ENCODE results near the gene KDM4B. TPM values are rescaled to one million over a fixed set of nuclear protein-coding genes. Genes with fewer than 3 reads are reported as not detected.
"Not testable (repeated sequence)": the region's sequence is repeated elsewhere in the genome, so short reads cannot be mapped to it uniquely, and the experiment has no call there.

KDM4B gene
- total RNA-seq, 1 donor from 2014 or later: 22.4 TPM

DNA sequence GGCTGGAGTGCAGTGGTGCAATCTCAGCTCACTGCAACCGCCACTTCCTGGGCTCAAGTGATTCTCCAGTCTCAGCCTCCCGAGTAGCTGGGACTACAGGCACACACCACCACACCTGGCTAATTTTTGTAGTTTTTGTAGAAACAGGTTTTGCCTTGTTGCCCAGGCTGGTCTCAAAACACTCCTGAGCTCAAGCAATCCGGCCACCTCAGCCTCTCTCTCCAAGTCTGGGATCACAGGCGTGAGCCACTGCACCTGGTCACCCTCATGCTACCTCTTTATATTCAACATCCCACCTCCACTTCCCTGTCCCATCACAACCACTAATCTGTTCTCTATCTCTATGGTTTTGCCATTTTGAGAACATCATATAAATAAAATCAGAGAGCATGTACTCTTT, 216.0 kb downstream of the KDM4B start:
- no peak for ATAC-seq

DNA sequence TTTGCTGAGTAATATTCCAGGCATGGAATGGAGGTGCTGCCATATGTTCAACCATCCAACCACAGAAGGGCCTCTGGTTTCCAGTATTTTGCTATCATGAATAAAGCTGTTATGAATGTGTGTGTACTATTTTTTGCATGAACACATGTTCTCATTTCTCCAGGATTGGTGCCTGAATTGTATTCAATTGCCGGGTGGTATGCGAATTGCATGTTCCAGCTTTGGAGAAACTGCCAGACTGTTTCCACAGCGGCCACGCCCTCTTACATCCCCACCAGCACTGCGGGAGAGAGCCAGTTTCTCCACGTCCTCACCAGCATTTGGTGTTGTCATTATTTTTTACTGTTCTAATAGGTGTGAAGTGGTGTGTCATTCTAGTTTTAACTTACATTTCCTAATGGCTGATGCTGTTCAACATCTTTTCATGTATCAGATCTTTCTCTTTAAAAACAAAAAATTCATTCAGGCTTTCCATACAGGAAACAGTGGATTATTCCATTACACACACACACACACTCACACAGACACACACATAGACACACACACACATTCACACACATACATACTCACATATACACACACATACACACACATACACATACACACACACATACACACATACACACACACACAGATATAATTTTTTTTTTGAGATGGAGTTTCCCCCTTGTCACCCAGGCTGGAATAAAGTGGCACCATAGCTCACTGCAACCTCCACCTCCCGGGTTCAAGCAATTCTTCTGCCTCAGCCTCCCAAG, 217.6 kb downstream of the KDM4B start:
- ATAC-seq: no peak

GRCh38 chr19:5188548-5189317, 219.8 kb downstream of the KDM4B start:
- ATAC-seq: no peak

- no peak for ATAC-seq
Measured at GRCh38 chr19:5189318-5189607, 220.3 kb downstream of the KDM4B start.

GRCh38 chr19:5191091-5191490, 222.2 kb downstream of the KDM4B start:
- ATAC-seq: no peak

GRCh38 chr19:5192568-5192967, 223.7 kb downstream of the KDM4B start:
- no peak for ATAC-seq

DNA sequence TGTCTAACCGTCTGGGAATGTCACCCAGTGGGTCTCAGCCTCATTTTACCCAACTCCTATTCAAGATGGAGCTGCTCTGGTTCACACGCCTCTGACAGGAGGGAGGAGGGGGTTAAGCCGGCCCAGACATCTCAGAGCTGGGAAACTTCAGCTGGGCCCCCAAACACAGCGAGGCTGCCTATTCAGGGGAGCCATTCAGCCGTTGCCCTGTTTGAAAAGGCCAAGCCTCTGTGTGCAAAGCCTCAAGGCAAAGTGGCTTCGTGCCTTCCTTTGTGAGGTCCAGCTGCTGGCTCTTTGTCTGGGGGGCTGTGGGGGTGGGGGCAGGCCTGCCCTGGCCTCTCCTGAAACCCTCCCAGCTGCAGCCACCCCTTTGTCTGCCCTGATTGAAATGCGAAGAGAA, 224.3 kb downstream of the KDM4B start:
- no peak for ATAC-seq

GRCh38 chr19:5194641-5195040, 225.7 kb downstream of the KDM4B start:
- ATAC-seq: no peak

DNA sequence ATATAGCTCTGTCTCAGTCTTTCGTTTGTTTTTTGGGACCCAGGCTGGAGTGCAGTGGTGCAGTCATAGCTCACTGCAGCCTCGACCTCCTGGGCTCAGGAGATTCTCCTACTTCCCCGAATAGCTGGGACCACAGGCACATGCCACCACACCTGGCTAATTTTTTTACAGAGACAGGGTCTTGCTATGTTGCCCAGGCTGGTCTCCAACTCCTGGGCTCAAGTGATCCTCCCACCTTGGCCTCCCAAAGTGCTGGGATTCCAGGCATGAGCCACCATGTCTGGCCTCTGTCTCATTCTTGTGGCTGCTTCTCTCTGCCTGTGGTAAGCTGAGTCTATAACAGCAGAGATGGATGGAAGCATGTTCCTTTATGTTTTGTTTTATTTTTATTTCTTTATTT, 226.7 kb downstream of the KDM4B start:
- not testable (repeated sequence) for ATAC-seq

DNA sequence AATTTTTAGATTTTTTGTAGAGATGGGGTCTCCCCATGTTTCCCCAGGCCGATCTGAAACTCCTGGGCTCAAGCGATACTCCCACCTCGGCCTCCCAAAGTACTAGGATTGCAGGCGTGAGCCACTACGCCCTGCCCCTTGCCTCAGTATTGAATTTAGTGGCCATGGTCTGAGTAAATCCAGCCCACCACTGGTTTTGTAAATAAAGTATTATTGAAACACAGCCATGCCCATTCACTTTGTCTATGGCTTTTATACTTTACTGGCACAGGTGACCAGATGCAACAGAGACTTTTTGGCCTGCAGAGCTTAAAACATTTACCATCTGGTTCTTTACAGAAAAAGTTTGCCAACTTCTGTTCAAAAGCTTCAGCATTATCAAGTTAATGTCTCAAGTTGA, 227.9 kb downstream of the KDM4B start:
- no peak for ATAC-seq

- ATAC-seq: no peak
Measured at GRCh38 chr19:5200844-5201243, 231.9 kb downstream of the KDM4B start.

DNA sequence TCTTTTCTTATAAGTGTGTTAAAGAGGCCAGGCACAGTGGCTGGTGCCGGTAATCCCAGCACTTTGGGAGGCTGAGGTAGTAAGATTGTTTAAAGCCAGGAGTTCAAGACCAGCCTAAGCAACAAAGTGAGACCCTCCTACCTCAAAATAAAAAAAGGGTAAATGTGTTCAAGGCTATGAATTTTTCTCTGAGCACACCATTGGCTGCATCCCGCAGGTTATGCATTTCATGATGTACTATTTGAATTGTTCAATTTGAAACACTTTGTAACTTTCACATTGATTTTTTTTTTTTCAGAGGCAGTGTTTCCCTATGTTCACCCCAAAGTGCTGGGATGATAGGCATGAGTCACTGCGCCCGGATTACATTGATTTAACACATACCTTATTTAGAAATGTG, 233.6 kb downstream of the KDM4B start:
- no peak for ATAC-seq

Other genes with a start within 250 kb of the KDM4B start
- gene DPP9, start 245.3 kb upstream of the KDM4B start, total RNA-seq: 28.0 TPM
- 9.3 TPM for gene FEM1A, start 177.4 kb upstream of the KDM4B start, total RNA-seq
- 24.4 TPM for gene TICAM1, start 137.4 kb upstream of the KDM4B start, total RNA-seq
- 152 TPM for gene PLIN3, start 101.4 kb upstream of the KDM4B start, total RNA-seq
- not detected for gene ARRDC5, start 66.2 kb upstream of the KDM4B start, total RNA-seq
- 13.5 TPM for gene UHRF1, start 59.6 kb upstream of the KDM4B start, total RNA-seq